ENCODE measurements around the gene NTN4. TPM values are rescaled to one million over a fixed set of nuclear protein-coding genes. Genes with fewer than 3 reads are reported as not detected.

Gene NTN4
- total and polyA plus RNA-seq, 4 donors, result 22.1 to 72.4 (median 53.5) TPM

DNA sequence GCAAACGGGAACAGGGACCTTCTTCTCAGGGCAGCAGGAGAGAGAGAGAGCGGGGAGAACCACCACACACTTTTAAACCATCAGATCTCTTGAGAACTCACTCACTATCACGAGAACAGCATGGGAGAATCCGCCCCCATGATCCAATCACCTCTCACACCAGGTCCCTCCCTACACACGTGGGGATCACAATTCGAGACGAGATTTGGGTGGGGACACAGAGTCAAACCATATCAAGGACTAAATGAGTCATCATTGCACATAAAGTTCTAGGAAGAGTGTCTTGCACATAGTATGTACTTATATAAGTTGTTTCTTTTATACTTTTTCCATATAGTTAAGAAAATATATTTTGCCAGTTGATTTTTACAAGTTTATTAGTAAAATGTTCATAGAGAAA lies 17.6 kb upstream of the NTN4 start:
- Histone ChIP-seq H3K9ac (ENCODE audit: insufficient read depth in 1 of 2, low read length in 2 of 2) (no peak overlapping the region), H3K27me3 (ENCODE audit: control insufficient read depth in 3 of 3, insufficient read depth in 3 of 3, low read length in 2 of 3) (peaks cover 0 to 7% (median 0%) of the 10 kb centered on the region in 3 donors), H3K4me3 (no peak overlapping the region), H3K4me1 (ENCODE audit: control insufficient read depth in 5 of 5, insufficient read depth in 5 of 5, low read length in 5 of 5) (peaks cover 0 to 3% (median 0%) of the 10 kb centered on the region in 5 donors), H3K36me3 (ENCODE audit: control insufficient read depth in 4 of 4, insufficient read depth in 4 of 4, low read length in 4 of 4) (no peaks in the 10 kb centered on the region), H3K27ac (ENCODE audit: low read depth in 1 of 2, low read length in 1 of 2) (no peak overlapping the region), H3K9me3 (ENCODE audit: control insufficient read depth in 4 of 4, insufficient read depth in 3 of 4, low read length in 3 of 4) (no peaks in the 10 kb centered on the region)
- DNase-seq (no peak), ATAC-seq (ENCODE audit: insufficient read depth, low FRiP score) (no peak)
- TF ChIP-seq, protein P1, sequence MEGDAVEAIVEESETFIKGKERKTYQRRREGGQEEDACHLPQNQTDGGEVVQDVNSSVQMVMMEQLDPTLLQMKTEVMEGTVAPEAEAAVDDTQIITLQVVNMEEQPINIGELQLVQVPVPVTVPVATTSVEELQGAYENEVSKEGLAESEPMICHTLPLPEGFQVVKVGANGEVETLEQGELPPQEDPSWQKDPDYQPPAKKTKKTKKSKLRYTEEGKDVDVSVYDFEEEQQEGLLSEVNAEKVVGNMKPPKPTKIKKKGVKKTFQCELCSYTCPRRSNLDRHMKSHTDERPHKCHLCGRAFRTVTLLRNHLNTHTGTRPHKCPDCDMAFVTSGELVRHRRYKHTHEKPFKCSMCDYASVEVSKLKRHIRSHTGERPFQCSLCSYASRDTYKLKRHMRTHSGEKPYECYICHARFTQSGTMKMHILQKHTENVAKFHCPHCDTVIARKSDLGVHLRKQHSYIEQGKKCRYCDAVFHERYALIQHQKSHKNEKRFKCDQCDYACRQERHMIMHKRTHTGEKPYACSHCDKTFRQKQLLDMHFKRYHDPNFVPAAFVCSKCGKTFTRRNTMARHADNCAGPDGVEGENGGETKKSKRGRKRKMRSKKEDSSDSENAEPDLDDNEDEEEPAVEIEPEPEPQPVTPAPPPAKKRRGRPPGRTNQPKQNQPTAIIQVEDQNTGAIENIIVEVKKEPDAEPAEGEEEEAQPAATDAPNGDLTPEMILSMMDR (IDR thresholded peaks at IDR 0.05; ENCODE audit: control extremely low read depth, extremely low read depth), result no peak
- WGBS, 2 donors, result 86 to 89% methylated on average over 7 of the region's 7 CpGs

DNA sequence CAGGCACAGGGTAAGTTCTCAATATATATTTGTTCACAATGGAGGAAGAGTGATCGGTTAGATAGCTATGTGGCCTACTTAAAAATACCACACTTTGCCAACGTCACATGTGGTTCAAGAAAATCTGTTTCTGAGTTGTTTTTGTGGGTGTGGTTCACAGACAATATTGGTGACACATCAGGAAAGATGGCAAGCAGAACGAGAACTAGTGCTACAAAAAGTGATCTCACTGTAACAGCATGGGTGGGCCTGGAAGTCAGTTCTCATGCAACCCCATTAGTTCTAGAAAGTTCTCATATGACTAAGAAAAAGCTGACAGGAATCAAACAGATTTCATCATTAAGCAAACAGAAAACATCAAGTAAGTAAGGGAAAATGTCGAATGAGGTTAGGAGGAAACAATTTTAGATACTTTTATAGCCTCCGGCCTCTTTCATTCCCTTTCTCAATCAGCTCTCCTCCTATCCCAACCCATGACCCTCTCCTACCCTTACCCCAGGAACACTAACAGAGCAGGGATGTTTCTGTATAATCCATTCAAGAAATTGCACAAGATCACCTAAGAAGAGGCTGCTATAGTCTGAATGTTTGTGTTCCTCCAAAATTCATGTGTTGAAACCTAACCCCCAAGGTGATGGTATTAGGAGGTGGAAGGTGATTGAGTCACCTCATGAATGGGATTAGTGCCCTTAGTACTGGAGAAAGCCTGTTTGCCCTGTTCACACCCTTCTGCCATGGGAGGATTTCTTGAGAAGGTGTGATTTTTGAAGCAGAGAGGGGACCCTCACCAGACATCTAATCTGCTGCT lies 15.5 kb upstream of the NTN4 start:
- no peaks in the 10 kb centered on the region for H3K36me3 ChIP-seq (ENCODE audit: control insufficient read depth in 4 of 4, insufficient read depth in 4 of 4, low read length in 4 of 4)
- peak; percentile 59 for ATAC-seq (ENCODE audit: insufficient read depth, low FRiP score)

DNA sequence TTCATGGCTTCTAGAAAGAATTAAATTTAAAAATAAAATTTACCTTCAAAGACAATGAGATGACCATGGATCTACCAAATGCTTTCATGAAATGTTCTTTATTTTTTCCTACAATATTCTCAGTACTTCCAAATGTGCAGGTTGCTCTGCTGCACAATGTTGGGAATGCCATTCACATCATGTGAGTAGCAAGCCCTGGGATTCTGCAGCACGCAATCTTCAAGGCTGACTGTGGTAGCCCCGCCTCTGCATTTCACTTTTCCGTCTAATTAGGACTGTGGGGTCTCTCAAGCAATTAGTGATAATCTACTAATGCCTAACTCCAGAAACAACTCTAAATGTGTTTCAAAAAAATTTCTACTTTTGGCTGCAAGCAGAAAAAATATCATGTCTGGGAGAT lies 13.7 kb upstream of the NTN4 start:
- H3K9ac ChIP-seq (ENCODE audit: insufficient read depth in 1 of 2, low read length in 2 of 2), result no peak overlapping the region
- no peaks in the 10 kb centered on the region for H3K9me3 ChIP-seq (ENCODE audit: control insufficient read depth in 4 of 4, insufficient read depth in 3 of 4, low read length in 3 of 4)
- no peak overlapping the region for H3K27ac ChIP-seq (ENCODE audit: low read depth in 1 of 2, low read length in 1 of 2)
- TF ChIP-seq, protein P1 (IDR thresholded peaks at IDR 0.05; ENCODE audit: control extremely low read depth, extremely low read depth), result no peak
- DNase-seq (no peak), ATAC-seq (ENCODE audit: insufficient read depth, low FRiP score) (no peak)
- no peak overlapping the region for H3K4me3 ChIP-seq
- H3K4me1 ChIP-seq (ENCODE audit: control insufficient read depth in 5 of 5, insufficient read depth in 5 of 5, low read length in 5 of 5), result peaks cover 0 to 5% (median 0%) of the 10 kb centered on the region in 5 donors
- WGBS, 2 donors, result 71 to 74% methylated on average over 3 of the region's 3 CpGs
- no peaks in the 10 kb centered on the region for H3K36me3 ChIP-seq (ENCODE audit: control insufficient read depth in 4 of 4, insufficient read depth in 4 of 4, low read length in 4 of 4)
- peaks cover 0 to 7% (median 0%) of the 10 kb centered on the region in 3 donors for H3K27me3 ChIP-seq (ENCODE audit: control insufficient read depth in 3 of 3, insufficient read depth in 3 of 3, low read length in 2 of 3)

More for the DNA sequence above, 15.5 kb upstream of the NTN4 start:
- peaks cover 0 to 5% (median 0%) of the 10 kb centered on the region in 5 donors for H3K4me1 ChIP-seq (ENCODE audit: control insufficient read depth in 5 of 5, insufficient read depth in 5 of 5, low read length in 5 of 5)
- H3K27ac ChIP-seq (ENCODE audit: low read depth in 1 of 2, low read length in 1 of 2), result peak overlapping the region in 1 of 2 donors; percentile 40
- WGBS, 2 donors, result 56 to 78% methylated on average over 5 of the region's 5 CpGs
- H3K9me3 ChIP-seq (ENCODE audit: control insufficient read depth in 4 of 4, insufficient read depth in 3 of 4, low read length in 3 of 4), result no peaks in the 10 kb centered on the region
- TF ChIP-seq, protein P1 (IDR thresholded peaks at IDR 0.05; ENCODE audit: control extremely low read depth, extremely low read depth), result no peak
- H3K27me3 ChIP-seq (ENCODE audit: control insufficient read depth in 3 of 3, insufficient read depth in 3 of 3, low read length in 2 of 3), result peaks cover 0 to 7% (median 0%) of the 10 kb centered on the region in 3 donors
- DNase-seq, result no peak
- H3K9ac ChIP-seq (ENCODE audit: insufficient read depth in 1 of 2, low read length in 2 of 2), result no peak overlapping the region
- H3K4me3 ChIP-seq, result no peak overlapping the region
